Neural cell (in vitro differentiated cells): ENCODE results near the gene HHIPL1. TPM values are rescaled to one million over a fixed set of nuclear protein-coding genes. Genes with fewer than 3 reads are reported as not detected.

Experiments
- H2AFZ ChIP-seq: fragments of 200-600, 300-800 bp; sonication (generic), shearing (Covaris generic); 2 replicates; pipeline ENCODE4 v1.6.0; 2014; ENCODE audit warnings: low read depth, mild to moderate bottlenecking, antibody characterized with exemption, low read length, moderate library complexity
- H3F3A ChIP-seq: fragments of 200-600 bp; shearing (Covaris generic); 2 replicates; pipeline ENCODE4 v1.6.1; 2016; ENCODE audit warnings: mild to moderate bottlenecking, moderate library complexity, mixed read lengths, antibody characterized with exemption, low read length; ENCODE audit not compliant: insufficient read depth, poor library complexity, severe bottlenecking
- H3K27ac ChIP-seq: fragments of 200-600, 300-800 bp; sonication (generic), shearing (Covaris generic); 2 replicates; pipeline ENCODE4 v1.5.1; 2014; ENCODE audit warnings: mild to moderate bottlenecking, low read length, moderate library complexity
- H3K27me3 ChIP-seq: fragments of 300-800, 200-600 bp; sonication (generic), shearing (Covaris generic); 2 replicates; pipeline ENCODE4 v1.6.0; 2014; ENCODE audit warnings: mild to moderate bottlenecking, low read depth, low read length, moderate library complexity; ENCODE audit not compliant: insufficient read depth
- H3K36me3 ChIP-seq: fragments of 300-800, 200-600 bp; sonication (generic), shearing (Covaris generic); 2 replicates; pipeline ENCODE4 v1.5.1; 2014; ENCODE audit warnings: mild to moderate bottlenecking, antibody characterized with exemption, low read length, moderate library complexity; ENCODE audit not compliant: insufficient read depth
- H3K4me2 ChIP-seq: fragments of 300-800, 200-600 bp; sonication (generic), shearing (Covaris generic); 2 replicates; pipeline ENCODE4 v1.6.0; 2014; ENCODE audit warnings: mild to moderate bottlenecking, low read length
- H3K4me3 ChIP-seq: fragments of 300-800, 200-600 bp; sonication (generic), shearing (Covaris generic); 2 replicates; pipeline ENCODE4 v1.5.1; 2014; ENCODE audit warnings: mild to moderate bottlenecking, low read length, moderate library complexity
- H3K79me2 ChIP-seq: fragments of 200-600 bp; shearing (Covaris generic); replicated peaks from 2 replicates; pipeline ENCODE4 v1.6.0; 2014; ENCODE audit warnings: mild to moderate bottlenecking, low read length, moderate library complexity; ENCODE audit not compliant: insufficient read depth
- H3K9ac ChIP-seq: fragments of 300-800, 200-600 bp; sonication (generic), shearing (Covaris generic); 2 replicates; pipeline ENCODE4 v1.6.1; 2016; ENCODE audit warnings: mild to moderate bottlenecking, low read length, mixed read lengths
- H3K9me2 ChIP-seq: fragments of 200-600 bp; shearing (Covaris generic); 2 replicates; pipeline ENCODE4 v1.6.1; 2016; ENCODE audit warnings: mild to moderate bottlenecking, low read length, mixed read lengths; ENCODE audit not compliant: insufficient read depth
- H3K9me3 ChIP-seq: fragments of 200-600, 300-800 bp; sonication (generic), shearing (Covaris generic); 2 replicates; pipeline ENCODE4 v1.6.1; 2016; ENCODE audit warnings: mild to moderate bottlenecking, mixed run types, low read length, moderate library complexity, mixed read lengths
- H4K20me1 ChIP-seq: fragments of 200-600 bp; shearing (Covaris generic); 2 replicates; pipeline ENCODE4 v1.6.1; 2016; ENCODE audit warnings: mild to moderate bottlenecking, mixed run types; ENCODE audit not compliant: insufficient read depth
- CTCF ChIP-seq: fragments of 450-650 bp; IDR thresholded peaks from 2 replicates; pipeline ENCODE4 v1.5.1; 2014; ENCODE audit warnings: antibody characterized with exemption, mild to moderate bottlenecking, moderate library complexity; ENCODE audit not compliant: poor library complexity, severe bottlenecking
- EP300 ChIP-seq: fragments of 450-650 bp; conservative IDR thresholded peaks from 2 replicates; pipeline ENCODE4 v1.6.1; 2014; ENCODE audit warnings: antibody characterized with exemption, mild to moderate bottlenecking, moderate library complexity; ENCODE audit not compliant: poor library complexity, severe bottlenecking
- EZH2 ChIP-seq: fragments of 200-600, 300-800 bp; shearing (Covaris generic), sonication (generic); IDR thresholded peaks from 2 replicates; pipeline ENCODE4 v1.6.1; 2014; ENCODE audit warnings: antibody characterized with exemption, low read length, borderline replicate concordance, mild to moderate bottlenecking; ENCODE audit not compliant: insufficient read depth, poor library complexity, severe bottlenecking
- MXI1 ChIP-seq: fragments of 450-650 bp; conservative IDR thresholded peaks from 2 replicates; pipeline ENCODE4 v1.6.1; 2014; ENCODE audit warnings: antibody characterized with exemption, mild to moderate bottlenecking; ENCODE audit not compliant: poor library complexity, severe bottlenecking
- POLR2AphosphoS5 ChIP-seq: IDR thresholded peaks from 2 replicates; pipeline ENCODE4 v1.6.1; 2012
- RAD21 ChIP-seq: fragments of 450-650 bp; conservative IDR thresholded peaks from 2 replicates; pipeline ENCODE4 v1.6.1; 2014; ENCODE audit warnings: antibody characterized with exemption, mild to moderate bottlenecking, moderate library complexity
- REST ChIP-seq: IDR thresholded peaks from 2 replicates; pipeline ENCODE4 v1.6.1; 2012; ENCODE audit warnings: borderline replicate concordance
- SMC3 ChIP-seq: fragments of 450-650 bp; conservative IDR thresholded peaks from 2 replicates; pipeline ENCODE4 v1.6.1; 2014; ENCODE audit warnings: antibody characterized with exemption, mild to moderate bottlenecking, moderate library complexity; ENCODE audit not compliant: poor library complexity
- TAF1 ChIP-seq: IDR thresholded peaks from 2 replicates; pipeline ENCODE4 v1.6.1; 2012; ENCODE audit warnings: low read depth
- polyA plus RNA-seq: library from polyadenylated mRNA; depleted of rRNA; stranded (reverse); fragments of >200 nt; gene quantifications from 2 replicates; pipeline ENCODE4 v1.2.3, GENCODE V29; 2014

Gene HHIPL1
- polyA plus RNA-seq, 1 donor from 2014 or later, result 0.47 TPM

DNA sequence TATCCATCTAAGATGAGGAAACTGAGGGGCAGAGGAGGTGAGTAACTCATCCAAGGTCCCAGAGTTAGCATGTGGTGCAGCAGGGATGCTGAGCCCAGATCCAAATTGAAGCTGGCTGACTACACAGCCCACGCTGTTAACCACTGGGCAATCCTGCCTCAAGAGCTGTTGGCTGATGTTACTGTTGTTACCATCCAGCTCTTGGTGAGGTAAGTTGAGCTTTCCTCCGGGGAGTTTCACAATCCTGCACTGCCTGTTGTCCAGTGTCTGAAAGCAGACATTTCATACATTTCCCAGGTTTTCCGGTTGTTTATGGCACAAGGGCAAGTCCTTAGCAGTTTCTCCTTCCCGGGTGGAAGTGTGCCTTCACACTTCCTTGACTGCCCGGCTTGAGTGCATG is 53.7 kb downstream of the HHIPL1 start:
- H3K36me3 ChIP-seq, result no peaks in the 10 kb centered on the region
- H3K27me3 ChIP-seq, result no peaks in the 10 kb centered on the region
- no peak overlapping the region for H3K9ac ChIP-seq
- TF ChIP-seq MXI1 (no peak), EZH2 (no peak), CTCF (no peak), POLR2AphosphoS5 (no peak), SMC3 (no peak), RAD21 (no peak), TAF1 (no peak), REST (no peak), EP300 (no peak)
- no peak overlapping the region for H3K4me3 ChIP-seq
- H4K20me1 ChIP-seq, result no peaks in the 10 kb centered on the region
- no peaks in the 10 kb centered on the region for H3F3A ChIP-seq
- no peaks in the 10 kb centered on the region for H3K9me2 ChIP-seq
- peaks cover 3% of the 10 kb centered on the region for H3K9me3 ChIP-seq
- no peaks in the 10 kb centered on the region for H3K79me2 ChIP-seq
- no peak overlapping the region for H3K27ac ChIP-seq
- no peak overlapping the region for H2AFZ ChIP-seq
- no peak overlapping the region for H3K4me2 ChIP-seq

DNA sequence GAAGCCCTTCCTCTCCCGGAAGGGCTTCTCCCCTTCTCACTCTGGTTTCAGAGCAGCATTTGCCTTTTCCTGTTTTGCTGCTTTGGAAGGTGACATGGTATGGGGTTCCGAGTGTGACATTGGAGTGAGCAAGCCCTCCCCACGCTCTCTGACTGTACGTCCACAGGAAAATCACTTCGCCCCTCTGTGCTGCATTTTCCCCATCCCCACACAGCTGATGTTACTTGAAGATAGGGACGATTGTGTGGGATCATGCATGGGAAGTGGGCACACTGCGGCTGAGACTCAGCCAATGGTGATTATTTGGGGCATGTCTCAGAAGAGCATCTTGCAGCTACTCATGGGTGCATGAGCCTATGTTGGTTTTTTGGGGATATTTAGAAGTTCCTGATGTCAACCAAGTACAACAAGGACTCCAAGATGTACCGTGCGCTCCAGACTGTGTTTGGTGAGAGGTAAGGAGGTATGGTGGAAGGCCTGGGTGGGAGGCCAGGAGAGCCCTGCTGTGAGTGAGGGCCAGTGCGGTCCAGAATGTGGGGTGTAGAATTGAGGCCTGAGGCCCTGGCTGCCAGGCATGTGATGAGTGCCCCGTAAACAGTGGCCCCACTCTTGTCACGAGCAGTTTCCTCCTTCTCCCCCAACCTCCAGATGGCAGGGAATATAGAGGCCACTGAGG is 54.3 kb downstream of the HHIPL1 start:
- no peaks in the 10 kb centered on the region for H3F3A ChIP-seq

More for the DNA sequence above, 54.3 kb downstream of the HHIPL1 start:
- Histone ChIP-seq H3K79me2 (no peaks in the 10 kb centered on the region), H3K9me2 (no peaks in the 10 kb centered on the region), H3K27ac (no peak overlapping the region), H4K20me1 (no peaks in the 10 kb centered on the region), H3K4me2 (no peak overlapping the region), H2AFZ (no peak overlapping the region), H3K9ac (no peak overlapping the region), H3K9me3 (peaks cover 5% of the 10 kb centered on the region), H3K4me3 (no peak overlapping the region), H3K36me3 (no peaks in the 10 kb centered on the region), H3K27me3 (no peaks in the 10 kb centered on the region)
- TF ChIP-seq EP300 (no peak), SMC3 (no peak), CTCF (no peak), REST (no peak), POLR2AphosphoS5 (no peak), MXI1 (no peak)
